HepG2 (cell line): Measurements from ENCODE around the gene BATF2. TPM values are rescaled to one million over a fixed set of nuclear protein-coding genes. Genes with fewer than 3 reads are reported as not detected.
A peak's percentile ranks its signal among the peaks of the same experiment; 100 is the strongest.

Experiments used
- CREM ChIP-seq, 2 experiments: sonication (generic) in 1 of 2; formaldehyde crosslinking in 1 of 2; IDR thresholded peaks; 2 replicates each; pipeline versions ENCODE4 v1.4.0 to v1.6.1; 2016 to 2020; ENCODE audit warnings: antibody characterized with exemption in 1 of 2, mild to moderate bottlenecking in 1 of 2, missing genetic modification reagents in 1 of 2
- FOXA1 ChIP-seq, 2 experiments: fragments of 450-650 bp in 1 of 2; sonication (generic) in 1 of 2; formaldehyde crosslinking in 1 of 2; IDR thresholded peaks; 2 replicates each; pipeline versions ENCODE4 v1.4.0 to v1.6.1; 2016 to 2020; ENCODE audit warnings: missing genetic modification reagents in 1 of 2
- HMG20B ChIP-seq: conservative IDR thresholded peaks from 2 replicates; pipeline ENCODE4 v1.6.1; 2016; ENCODE audit warnings: missing genetic modification reagents, missing compliant biosample characterization
- HMGA1 ChIP-seq: sonication (generic); formaldehyde crosslinking; conservative IDR thresholded peaks from 2 replicates; pipeline ENCODE4 v1.4.0; 2020; ENCODE audit warnings: missing genetic modification reagents
- LRRFIP1 ChIP-seq: sonication (generic); formaldehyde crosslinking; conservative IDR thresholded peaks from 2 replicates; pipeline ENCODE4 v1.4.0; 2020; ENCODE audit warnings: missing genetic modification reagents
- MATR3 ChIP-seq: sonication (generic); formaldehyde crosslinking; IDR thresholded peaks from 2 replicates; pipeline ENCODE4 v1.4.0; 2020; ENCODE audit warnings: missing genetic modification reagents
- MBNL3 ChIP-seq: fragments of 250-450 bp; sonication (Bioruptor Pico); conservative IDR thresholded peaks from 2 replicates; pipeline ENCODE4 v1.8.0; 2022; ENCODE audit warnings: mild to moderate bottlenecking, inconsistent platforms
- POGZ ChIP-seq: sonication (generic); formaldehyde crosslinking; IDR thresholded peaks from 2 replicates; pipeline ENCODE4 v1.4.0; 2020; ENCODE audit warnings: mild to moderate bottlenecking, missing genetic modification reagents
- PTBP1 ChIP-seq: fragments of 200-400 bp; formaldehyde crosslinking; IDR thresholded peaks from 2 replicates; pipeline ENCODE4 v1.6.1; 2018; ENCODE audit warnings: low read length, low read depth; ENCODE audit not compliant: poor library complexity, severe bottlenecking
- RCOR2 ChIP-seq: IDR thresholded peaks from 2 replicates; pipeline ENCODE4 v1.6.1; 2016; ENCODE audit warnings: missing biosample characterization, missing genetic modification reagents
- SIX4 ChIP-seq: sonication (generic); formaldehyde crosslinking; IDR thresholded peaks from 2 replicates; pipeline ENCODE4 v1.4.0; 2020; ENCODE audit warnings: missing genetic modification reagents
- TERF1 ChIP-seq: sonication (generic); formaldehyde crosslinking; IDR thresholded peaks from 2 replicates; pipeline ENCODE4 v1.8.0; 2022; ENCODE audit warnings: mild to moderate bottlenecking, missing genetic modification reagents, moderate library complexity
- ZMYM3 ChIP-seq: sonication (generic); formaldehyde crosslinking; IDR thresholded peaks from 2 replicates; pipeline ENCODE4 v1.5.1; 2020; ENCODE audit warnings: mild to moderate bottlenecking, missing genetic modification reagents
- ZNF317 ChIP-seq: sonication (generic); formaldehyde crosslinking; IDR thresholded peaks from 2 replicates; pipeline ENCODE4 v1.5.0; 2020; ENCODE audit warnings: mild to moderate bottlenecking, missing genetic modification reagents
- ZNF333 ChIP-seq: sonication (generic); formaldehyde crosslinking; IDR thresholded peaks from 2 replicates; pipeline ENCODE4 v1.4.0; 2020; ENCODE audit warnings: mild to moderate bottlenecking, missing genetic modification reagents, borderline replicate concordance
- ZNF501 ChIP-seq: sonication (generic); formaldehyde crosslinking; IDR thresholded peaks from 2 replicates; pipeline ENCODE4 v1.5.1; 2020; ENCODE audit warnings: mild to moderate bottlenecking, moderate library complexity, missing genetic modification reagents
- ZNF569 ChIP-seq: sonication (generic); formaldehyde crosslinking; IDR thresholded peaks from 2 replicates; pipeline ENCODE4 v1.5.0; 2020; ENCODE audit warnings: mild to moderate bottlenecking, missing genetic modification reagents, moderate library complexity, borderline replicate concordance
- ZNF572 ChIP-seq: sonication (generic); formaldehyde crosslinking; IDR thresholded peaks from 2 replicates; pipeline ENCODE4 v1.5.1; 2020; ENCODE audit warnings: mild to moderate bottlenecking, missing genetic modification reagents
- ZNF713 ChIP-seq: sonication (generic); formaldehyde crosslinking; IDR thresholded peaks from 2 replicates; pipeline ENCODE4 v1.4.0; 2020; ENCODE audit warnings: mild to moderate bottlenecking, missing genetic modification reagents
- ZNF777 ChIP-seq: sonication (generic); formaldehyde crosslinking; IDR thresholded peaks from 2 replicates; pipeline ENCODE4 v1.4.0; 2020; ENCODE audit warnings: missing genetic modification reagents
- polyA plus RNA-seq, 8 experiments: library from polyadenylated mRNA; depleted of rRNA in 3 of 8; stranded (reverse) in 7 of 8; unstranded in 1 of 8; fragments of >200 nt; fragmentation: Illumina TruSeq in 4 of 8; extraction: Trizol in 4 of 8; gene quantifications; 2 replicates each; pipeline versions ENCODE4 v1.2.1 to v1.2.3, GENCODE V29; 2011 to 2016; ENCODE audit warnings: low read depth in 4 of 8, missing spikeins in 1 of 8, mixed read lengths in 1 of 8; ENCODE audit not compliant: insufficient read depth in 1 of 8
- total RNA-seq, 5 experiments: library from RNA; depleted of rRNA; stranded (reverse); fragments of >200 nt; fragmentation: Illumina TruSeq; extraction: Trizol; gene quantifications; 2 replicates each; pipeline ENCODE4 v1.2.3, GENCODE V29; 2016; ENCODE audit warnings: low read depth in 1 of 5
- TF ChIP-seq, protein P1 (sequence below): sonication (generic); formaldehyde crosslinking; IDR thresholded peaks from 2 replicates; pipeline ENCODE4 v1.5.1; 2020; ENCODE audit warnings: mild to moderate bottlenecking, missing genetic modification reagents, borderline replicate concordance

Gene BATF2
- total and polyA plus RNA-seq, 2 of the 13 experiments (the other 11 are each of a cell fraction or from before 2014, with no cell fraction given): 2.8 to 3.9 TPM

GRCh38 chr11:64998141-64998540 lies 1.4 kb upstream of the BATF2 start (continued):
- TF ChIP-seq ZNF777: no peak
- 0 out of 2 replicates have a peak, but pooled peaks have one; percentile 0 for TF ChIP-seq POGZ (CRISPR knock-in tag)
- no peak for TF ChIP-seq LRRFIP1 (CRISPR knock-in tag)
- 0 out of 2 replicates have a peak, but pooled peaks have one; percentile 5 for TF ChIP-seq ZNF317 (CRISPR knock-in tag)
- TF ChIP-seq ZNF501: no peak
- TF ChIP-seq SIX4: no peak
- TF ChIP-seq, protein P1, sequence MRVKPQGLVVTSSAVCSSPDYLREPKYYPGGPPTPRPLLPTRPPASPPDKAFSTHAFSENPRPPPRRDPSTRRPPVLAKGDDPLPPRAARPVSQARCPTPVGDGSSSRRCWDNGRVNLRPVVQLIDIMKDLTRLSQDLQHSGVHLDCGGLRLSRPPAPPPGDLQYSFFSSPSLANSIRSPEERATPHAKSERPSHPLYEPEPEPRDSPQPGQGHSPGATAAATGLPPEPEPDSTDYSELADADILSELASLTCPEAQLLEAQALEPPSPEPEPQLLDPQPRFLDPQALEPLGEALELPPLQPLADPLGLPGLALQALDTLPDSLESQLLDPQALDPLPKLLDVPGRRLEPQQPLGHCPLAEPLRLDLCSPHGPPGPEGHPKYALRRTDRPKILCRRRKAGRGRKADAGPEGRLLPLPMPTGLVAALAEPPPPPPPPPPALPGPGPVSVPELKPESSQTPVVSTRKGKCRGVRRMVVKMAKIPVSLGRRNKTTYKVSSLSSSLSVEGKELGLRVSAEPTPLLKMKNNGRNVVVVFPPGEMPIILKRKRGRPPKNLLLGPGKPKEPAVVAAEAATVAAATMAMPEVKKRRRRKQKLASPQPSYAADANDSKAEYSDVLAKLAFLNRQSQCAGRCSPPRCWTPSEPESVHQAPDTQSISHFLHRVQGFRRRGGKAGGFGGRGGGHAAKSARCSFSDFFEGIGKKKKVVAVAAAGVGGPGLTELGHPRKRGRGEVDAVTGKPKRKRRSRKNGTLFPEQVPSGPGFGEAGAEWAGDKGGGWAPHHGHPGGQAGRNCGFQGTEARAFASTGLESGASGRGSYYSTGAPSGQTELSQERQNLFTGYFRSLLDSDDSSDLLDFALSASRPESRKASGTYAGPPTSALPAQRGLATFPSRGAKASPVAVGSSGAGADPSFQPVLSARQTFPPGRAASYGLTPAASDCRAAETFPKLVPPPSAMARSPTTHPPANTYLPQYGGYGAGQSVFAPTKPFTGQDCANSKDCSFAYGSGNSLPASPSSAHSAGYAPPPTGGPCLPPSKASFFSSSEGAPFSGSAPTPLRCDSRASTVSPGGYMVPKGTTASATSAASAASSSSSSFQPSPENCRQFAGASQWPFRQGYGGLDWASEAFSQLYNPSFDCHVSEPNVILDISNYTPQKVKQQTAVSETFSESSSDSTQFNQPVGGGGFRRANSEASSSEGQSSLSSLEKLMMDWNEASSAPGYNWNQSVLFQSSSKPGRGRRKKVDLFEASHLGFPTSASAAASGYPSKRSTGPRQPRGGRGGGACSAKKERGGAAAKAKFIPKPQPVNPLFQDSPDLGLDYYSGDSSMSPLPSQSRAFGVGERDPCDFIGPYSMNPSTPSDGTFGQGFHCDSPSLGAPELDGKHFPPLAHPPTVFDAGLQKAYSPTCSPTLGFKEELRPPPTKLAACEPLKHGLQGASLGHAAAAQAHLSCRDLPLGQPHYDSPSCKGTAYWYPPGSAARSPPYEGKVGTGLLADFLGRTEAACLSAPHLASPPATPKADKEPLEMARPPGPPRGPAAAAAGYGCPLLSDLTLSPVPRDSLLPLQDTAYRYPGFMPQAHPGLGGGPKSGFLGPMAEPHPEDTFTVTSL: no peak
- no peak for TF ChIP-seq MATR3
- no peak for TF ChIP-seq HMGA1 (CRISPR knock-in tag)
- TF ChIP-seq PTBP1: no peak
- 0 out of 2 replicates have a peak, but pooled peaks have one; percentile 47 for TF ChIP-seq ZMYM3 (CRISPR knock-in tag)
- TF ChIP-seq FOXA1 (IDR thresholded peaks at IDR 0.05): no peak
- TF ChIP-seq FOXA1 (CRISPR knock-in tag; IDR thresholded peaks at IDR 0.05): no peak
- no peak for TF ChIP-seq CREM (IDR thresholded peaks at IDR 0.05)
- no peak for TF ChIP-seq CREM (CRISPR knock-in tag; IDR thresholded peaks at IDR 0.05)
- no peak for TF ChIP-seq MBNL3
- TF ChIP-seq ZNF569: no peak
- TF ChIP-seq ZNF713 (CRISPR knock-in tag): no peak
- no peak for TF ChIP-seq TERF1 (CRISPR knock-in tag)
- no peak for TF ChIP-seq ZNF333 (CRISPR knock-in tag)
- no peak for TF ChIP-seq ZNF572 (CRISPR knock-in tag)
- TF ChIP-seq HMG20B (CRISPR knock-in tag): 0 out of 2 replicates have a peak, but pooled peaks have one; percentile 53
- TF ChIP-seq RCOR2: no peak
